ENCODE data around the gene ZMYND11. TPM values are rescaled to one million over a fixed set of nuclear protein-coding genes. Genes with fewer than 3 reads are reported as not detected.
"Not testable (repeated sequence)": the region's sequence is repeated elsewhere in the genome, so short reads cannot be mapped to it uniquely, and the experiment has no call there.

Gene ZMYND11
- total RNA-seq, 1 donor from 2014 or later, result 41.6 TPM

DNA sequence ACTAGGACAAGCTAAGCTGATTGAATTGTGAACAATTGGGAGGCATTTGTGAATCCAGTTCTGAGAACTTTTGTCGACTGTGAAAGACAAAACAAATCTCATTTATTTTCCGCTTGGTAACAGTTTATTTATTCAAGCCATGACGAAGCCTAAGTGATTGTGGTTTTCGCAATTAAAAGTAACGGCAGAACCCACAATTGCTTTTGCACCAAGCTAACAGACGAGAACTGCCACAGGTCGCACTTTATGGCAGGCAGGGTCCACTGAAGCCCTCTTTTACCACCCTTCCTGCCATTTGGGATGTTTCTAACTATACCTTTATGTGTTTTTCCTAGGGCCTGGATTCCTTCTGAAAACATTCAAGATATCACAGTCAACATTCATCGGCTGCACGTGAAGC, 111.2 kb downstream of the ZMYND11 start:
- no peak overlapping the region for H3K27ac Mint-ChIP-seq (ENCODE audit: unreplicated experiment)
- H3K36me3 Mint-ChIP-seq (ENCODE audit: low read depth, unreplicated experiment), result peaks cover 26% of the 10 kb centered on the region
- H3K27me3 Mint-ChIP-seq (ENCODE audit: unreplicated experiment), result no peaks in the 10 kb centered on the region
- H3K4me1 Mint-ChIP-seq (ENCODE audit: unreplicated experiment), result peaks cover 2% of the 10 kb centered on the region
- no peaks in the 10 kb centered on the region for H3K9me3 Mint-ChIP-seq (ENCODE audit: unreplicated experiment)
- TF ChIP-seq, protein P1, sequence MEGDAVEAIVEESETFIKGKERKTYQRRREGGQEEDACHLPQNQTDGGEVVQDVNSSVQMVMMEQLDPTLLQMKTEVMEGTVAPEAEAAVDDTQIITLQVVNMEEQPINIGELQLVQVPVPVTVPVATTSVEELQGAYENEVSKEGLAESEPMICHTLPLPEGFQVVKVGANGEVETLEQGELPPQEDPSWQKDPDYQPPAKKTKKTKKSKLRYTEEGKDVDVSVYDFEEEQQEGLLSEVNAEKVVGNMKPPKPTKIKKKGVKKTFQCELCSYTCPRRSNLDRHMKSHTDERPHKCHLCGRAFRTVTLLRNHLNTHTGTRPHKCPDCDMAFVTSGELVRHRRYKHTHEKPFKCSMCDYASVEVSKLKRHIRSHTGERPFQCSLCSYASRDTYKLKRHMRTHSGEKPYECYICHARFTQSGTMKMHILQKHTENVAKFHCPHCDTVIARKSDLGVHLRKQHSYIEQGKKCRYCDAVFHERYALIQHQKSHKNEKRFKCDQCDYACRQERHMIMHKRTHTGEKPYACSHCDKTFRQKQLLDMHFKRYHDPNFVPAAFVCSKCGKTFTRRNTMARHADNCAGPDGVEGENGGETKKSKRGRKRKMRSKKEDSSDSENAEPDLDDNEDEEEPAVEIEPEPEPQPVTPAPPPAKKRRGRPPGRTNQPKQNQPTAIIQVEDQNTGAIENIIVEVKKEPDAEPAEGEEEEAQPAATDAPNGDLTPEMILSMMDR (IDR thresholded peaks at IDR 0.05; ENCODE audit: unreplicated experiment), result no peak
- no peak for DNase-seq (ENCODE audit: low spot score)
- H3K4me3 Mint-ChIP-seq (ENCODE audit: unreplicated experiment), result no peak overlapping the region

DNA sequence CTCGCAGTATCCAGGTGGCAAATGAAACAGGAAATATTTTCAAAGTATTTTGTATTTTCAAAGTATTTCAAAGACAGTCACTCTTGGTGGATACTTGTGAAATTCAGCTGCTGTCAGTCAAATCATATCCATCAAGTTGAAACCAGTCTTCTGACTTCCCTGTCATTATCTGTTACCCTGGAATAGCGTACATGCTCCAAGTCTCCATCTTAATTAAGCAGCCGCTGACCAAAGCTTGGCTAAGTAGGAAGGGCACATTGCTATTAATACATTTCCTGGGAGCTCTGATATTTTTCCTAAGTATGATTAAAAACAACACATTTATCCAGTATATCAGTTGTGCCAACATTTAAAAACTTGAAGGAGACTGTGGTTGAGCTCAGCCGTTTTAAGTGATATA, 112.2 kb downstream of the ZMYND11 start:
- Mint-ChIP-seq H3K36me3 (ENCODE audit: low read depth, unreplicated experiment) (peaks cover 32% of the 10 kb centered on the region), H3K4me3 (ENCODE audit: unreplicated experiment) (no peak overlapping the region), H3K4me1 (ENCODE audit: unreplicated experiment) (peaks cover 2% of the 10 kb centered on the region), H3K9me3 (ENCODE audit: unreplicated experiment) (no peaks in the 10 kb centered on the region), H3K27ac (ENCODE audit: unreplicated experiment) (no peak overlapping the region), H3K27me3 (ENCODE audit: unreplicated experiment) (no peaks in the 10 kb centered on the region)
- TF ChIP-seq, protein P1 (IDR thresholded peaks at IDR 0.05; ENCODE audit: unreplicated experiment), result no peak
- DNase-seq (ENCODE audit: low spot score), result no peak

DNA sequence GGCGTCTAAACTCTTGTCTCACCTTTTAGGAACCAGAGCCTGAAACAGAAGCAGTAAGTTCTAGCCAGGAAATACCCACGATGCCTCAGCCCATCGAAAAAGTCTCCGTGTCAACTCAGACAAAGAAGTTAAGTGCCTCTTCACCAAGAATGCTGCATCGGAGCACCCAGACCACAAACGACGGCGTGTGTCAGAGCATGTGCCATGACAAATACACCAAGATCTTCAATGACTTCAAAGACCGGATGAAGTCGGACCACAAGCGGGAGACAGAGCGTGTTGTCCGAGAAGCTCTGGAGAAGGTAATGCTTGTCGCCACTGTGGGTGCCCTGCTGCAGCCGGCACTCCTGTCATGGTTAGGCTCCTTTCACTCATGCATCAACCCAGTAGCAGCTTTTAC, 113.1 kb downstream of the ZMYND11 start:
- H3K27ac Mint-ChIP-seq (ENCODE audit: unreplicated experiment), result no peak overlapping the region

DNA sequence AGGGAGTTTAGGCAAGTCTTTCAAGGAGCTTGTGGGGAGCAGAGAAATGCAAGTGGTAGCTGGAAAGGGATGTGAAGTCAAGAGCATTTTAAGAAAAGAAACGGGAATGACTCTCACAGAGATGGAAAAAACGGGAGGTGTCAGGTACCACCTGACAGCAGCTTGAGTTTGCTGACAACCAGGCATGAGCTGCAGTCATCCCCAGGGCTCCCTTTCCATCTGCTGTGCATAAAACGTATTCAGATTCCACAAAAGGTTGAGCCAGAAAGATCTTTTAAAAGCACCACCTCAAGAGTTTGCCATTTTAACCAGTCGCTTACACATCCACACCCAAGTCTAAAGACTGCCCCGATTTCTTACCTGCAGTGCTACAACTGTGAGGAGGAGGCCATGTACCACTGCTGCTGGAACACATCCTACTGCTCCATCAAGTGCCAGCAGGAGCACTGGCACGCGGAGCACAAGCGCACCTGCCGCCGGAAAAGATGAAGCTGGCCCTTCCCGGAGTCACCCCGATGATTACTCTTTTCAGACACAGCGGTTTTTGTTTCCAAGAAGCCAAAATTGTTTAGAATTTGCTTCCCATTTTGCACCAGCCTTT, 116.8 kb downstream of the ZMYND11 start:
- H3K4me3 Mint-ChIP-seq (ENCODE audit: unreplicated experiment), result no peak overlapping the region
- no peaks in the 10 kb centered on the region for H3K9me3 Mint-ChIP-seq (ENCODE audit: unreplicated experiment)
- H3K27ac Mint-ChIP-seq (ENCODE audit: unreplicated experiment), result no peak overlapping the region
- H3K4me1 Mint-ChIP-seq (ENCODE audit: unreplicated experiment), result peaks cover 2% of the 10 kb centered on the region
- TF ChIP-seq, protein P1 (IDR thresholded peaks at IDR 0.05; ENCODE audit: unreplicated experiment), result no peak
- peaks cover 32% of the 10 kb centered on the region for H3K36me3 Mint-ChIP-seq (ENCODE audit: low read depth, unreplicated experiment)
- H3K27me3 Mint-ChIP-seq (ENCODE audit: unreplicated experiment), result no peaks in the 10 kb centered on the region
- no peak for DNase-seq (ENCODE audit: low spot score)

More for the DNA sequence above, 113.1 kb downstream of the ZMYND11 start:
- DNase-seq (ENCODE audit: low spot score), result no peak
- Mint-ChIP-seq H3K4me3 (ENCODE audit: unreplicated experiment) (peak overlapping the region; percentile 38), H3K4me1 (ENCODE audit: unreplicated experiment) (peaks cover 2% of the 10 kb centered on the region), H3K36me3 (ENCODE audit: low read depth, unreplicated experiment) (peaks cover 32% of the 10 kb centered on the region), H3K9me3 (ENCODE audit: unreplicated experiment) (no peaks in the 10 kb centered on the region), H3K27me3 (ENCODE audit: unreplicated experiment) (no peaks in the 10 kb centered on the region)
- TF ChIP-seq, protein P1 (IDR thresholded peaks at IDR 0.05; ENCODE audit: unreplicated experiment), result no peak

DNA sequence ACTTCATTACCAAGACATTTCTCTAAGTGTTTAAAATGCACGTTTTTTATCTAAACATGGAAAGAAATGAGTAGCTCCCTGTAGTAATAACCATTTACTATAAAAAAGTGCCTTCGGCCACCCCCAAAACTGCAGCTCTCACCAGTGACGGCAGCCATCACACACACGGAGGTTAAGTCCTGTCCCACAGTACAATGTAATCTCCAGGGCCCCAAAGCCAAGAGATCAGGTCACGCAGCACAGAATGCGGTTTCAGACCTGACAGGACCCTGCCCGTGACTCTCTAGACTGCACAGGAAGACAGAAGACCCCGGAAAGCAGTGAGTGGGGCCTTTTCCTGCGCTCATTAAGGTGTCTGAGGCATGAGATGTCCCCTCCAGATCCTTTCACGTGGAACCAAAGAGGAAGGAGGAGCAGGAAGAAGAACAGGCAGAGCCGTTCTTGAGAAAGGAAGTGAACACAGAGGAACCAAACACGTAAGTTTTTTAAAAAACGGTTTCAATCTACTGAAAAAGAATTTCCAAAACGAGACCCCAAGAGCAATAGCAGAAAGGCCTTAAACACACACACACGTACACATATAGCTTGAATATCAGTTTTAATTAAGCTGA, 125.7 kb downstream of the ZMYND11 start:
- DNase-seq (ENCODE audit: low spot score), result no peak
- Mint-ChIP-seq H3K36me3 (ENCODE audit: low read depth, unreplicated experiment) (peaks cover 3% of the 10 kb centered on the region), H3K27me3 (ENCODE audit: unreplicated experiment) (peaks cover 2% of the 10 kb centered on the region), H3K4me1 (ENCODE audit: unreplicated experiment) (peaks cover 36% of the 10 kb centered on the region), H3K27ac (ENCODE audit: unreplicated experiment) (peak overlapping the region; percentile 80), H3K4me3 (ENCODE audit: unreplicated experiment) (peak overlapping the region; percentile 8), H3K9me3 (ENCODE audit: unreplicated experiment) (no peaks in the 10 kb centered on the region)
- TF ChIP-seq, protein P1 (IDR thresholded peaks at IDR 0.05; ENCODE audit: unreplicated experiment), result no peak

DNA sequence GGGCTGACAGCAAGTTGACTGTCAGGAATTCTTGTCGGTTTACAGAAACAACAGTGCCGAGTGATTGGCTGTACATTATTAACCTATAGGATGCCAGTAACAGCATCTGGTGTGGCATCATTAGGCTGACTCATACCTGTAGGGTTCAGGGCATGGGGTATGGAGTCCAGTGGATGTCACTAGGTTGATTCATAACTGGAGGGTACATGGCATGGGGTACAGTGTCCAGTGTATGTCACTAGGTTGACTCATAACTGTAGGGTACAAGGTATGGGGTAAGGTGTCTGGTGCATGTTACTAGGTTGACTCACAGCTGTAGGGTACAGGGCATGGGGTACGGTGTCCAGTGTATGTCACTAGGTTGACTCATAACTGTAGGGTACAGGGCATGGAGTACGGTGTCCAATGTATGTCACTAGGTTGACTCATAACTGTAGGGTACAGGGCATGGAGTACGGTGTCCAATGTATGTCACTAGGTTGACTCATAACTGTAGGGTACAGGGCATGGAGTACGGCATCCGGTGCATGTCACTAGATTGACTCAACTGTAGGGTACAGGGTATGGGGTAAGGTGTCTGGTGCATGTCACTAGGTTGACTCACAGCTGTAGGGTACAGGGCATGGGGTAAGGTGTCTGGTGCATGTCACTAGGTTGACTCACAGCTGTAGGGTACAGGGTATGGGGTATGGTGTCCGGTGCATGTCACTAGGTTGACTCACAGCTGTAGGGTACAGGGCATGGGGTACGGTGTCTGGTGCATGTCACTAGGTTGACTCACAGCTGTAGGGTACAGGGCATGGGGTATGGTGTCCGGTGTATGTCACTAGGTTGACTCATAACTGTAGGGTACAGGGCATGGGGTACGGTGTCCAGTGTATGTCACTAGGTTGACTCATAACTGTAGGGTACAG, 129.2 kb downstream of the ZMYND11 start:
- H3K27ac Mint-ChIP-seq (ENCODE audit: unreplicated experiment); DNase-seq (ENCODE audit: low spot score); H3K9me3 Mint-ChIP-seq (ENCODE audit: unreplicated experiment); H3K27me3 Mint-ChIP-seq (ENCODE audit: unreplicated experiment); H3K4me3 Mint-ChIP-seq (ENCODE audit: unreplicated experiment); H3K36me3 Mint-ChIP-seq (ENCODE audit: low read depth, unreplicated experiment): not testable (repeated sequence)
- peaks cover 25% of the 10 kb centered on the region for H3K4me1 Mint-ChIP-seq (ENCODE audit: unreplicated experiment)

DNA sequence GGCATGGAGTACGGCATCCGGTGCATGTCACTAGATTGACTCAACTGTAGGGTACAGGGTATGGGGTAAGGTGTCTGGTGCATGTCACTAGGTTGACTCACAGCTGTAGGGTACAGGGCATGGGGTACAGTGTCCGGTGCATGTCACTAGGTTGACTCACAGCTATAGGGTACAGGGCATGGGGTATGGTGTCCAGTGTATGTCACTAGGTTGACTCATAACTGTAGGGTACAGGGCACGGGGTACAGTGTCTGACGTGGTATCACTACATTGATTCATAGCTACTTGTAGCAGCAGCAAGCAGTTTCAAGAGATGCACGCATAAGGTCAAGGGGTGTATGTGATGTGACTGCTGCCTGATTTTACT, 129.8 kb downstream of the ZMYND11 start:
- not testable (repeated sequence) for H3K27ac Mint-ChIP-seq (ENCODE audit: unreplicated experiment); H3K36me3 Mint-ChIP-seq (ENCODE audit: low read depth, unreplicated experiment); DNase-seq (ENCODE audit: low spot score); H3K27me3 Mint-ChIP-seq (ENCODE audit: unreplicated experiment); H3K9me3 Mint-ChIP-seq (ENCODE audit: unreplicated experiment); H3K4me3 Mint-ChIP-seq (ENCODE audit: unreplicated experiment)
- H3K4me1 Mint-ChIP-seq (ENCODE audit: unreplicated experiment), result peaks cover 21% of the 10 kb centered on the region

Data from endothelial cell (in vitro differentiated cells).